Muscle of arm (tissue), 14 donors: ENCODE data around the gene HSP90AA1. TPM values are rescaled to one million over a fixed set of nuclear protein-coding genes. Genes with fewer than 3 reads are reported as not detected.
"Not testable (repeated sequence)": the region's sequence is repeated elsewhere in the genome, so short reads cannot be mapped to it uniquely, and the experiment has no call there.

ENCODE experiments used
- DNase-seq: peaks from one replicate; pipeline ENCODE4 v3.0.0-alpha.2; 2013
- long read RNA-seq, 11 donors: transcript quantifications; one replicate each; lab custom pipeline, GENCODE V29; 2026
- polyA plus RNA-seq, 12 donors: library from polyadenylated mRNA; unstranded; fragments of 120-200 nt; gene quantifications; one replicate each; pipeline ENCODE4 v1.2.1, GENCODE V29; 2013; ENCODE audit not compliant: insufficient read length in 12 of 12

The HSP90AA1 gene
- 100 to 1,000 TPM; 263 to 396 (median 339) TPM for polyA plus RNA-seq
- long read RNA-seq, donor 1, transcript HSP90AA1-201 (11 exons, 3,379 nt), result minor isoform, 11 of 861 reads
- long read RNA-seq, donor 1, transcript HSP90AA1-205 (2 exons, 429 nt), result major isoform, 36 of 861 reads
- long read RNA-seq, donor 1, partial matches to known transcripts, result 808 of 861 reads
- long read RNA-seq, donor 1, other reads (novel, unspliced or antisense), result 0 of 861 reads
- long read RNA-seq, donor 2, transcript HSP90AA1-205 (2 exons, 429 nt), result major isoform, 19 of 433 reads
- long read RNA-seq, donor 2, transcript HSP90AA1-201 (11 exons, 3,379 nt), result minor isoform, 7 of 433 reads
- long read RNA-seq, donor 2, partial matches to known transcripts, result 403 of 433 reads
- long read RNA-seq, donor 2, other reads (novel, unspliced or antisense), result 0 of 433 reads
- long read RNA-seq, donor 3, transcript HSP90AA1-201 (11 exons, 3,379 nt), result major isoform, 9 of 155 reads
- long read RNA-seq, donor 3, partial matches to known transcripts, result 145 of 155 reads
- long read RNA-seq, donor 3, other reads (novel, unspliced or antisense), result 0 of 155 reads
- long read RNA-seq, donor 4, transcript HSP90AA1-201 (11 exons, 3,379 nt), result minor isoform, 6 of 126 reads
- long read RNA-seq, donor 4, transcript HSP90AA1-205 (2 exons, 429 nt), result major isoform, 7 of 126 reads
- long read RNA-seq, donor 4, partial matches to known transcripts, result 112 of 126 reads
- long read RNA-seq, donor 4, other reads (novel, unspliced or antisense), result 0 of 126 reads
- long read RNA-seq, donor 5, transcript HSP90AA1-205 (2 exons, 429 nt), result minor isoform, 8 of 237 reads
- long read RNA-seq, donor 5, transcript HSP90AA1-201 (11 exons, 3,379 nt), result major isoform, 36 of 237 reads
- long read RNA-seq, donor 5, partial matches to known transcripts, result 192 of 237 reads
- long read RNA-seq, donor 5, other reads (novel, unspliced or antisense), result 0 of 237 reads
- long read RNA-seq, donor 6, transcript HSP90AA1-201 (11 exons, 3,379 nt), result major isoform, 8 of 201 reads
- long read RNA-seq, donor 6, partial matches to known transcripts, result 191 of 201 reads
- long read RNA-seq, donor 6, other reads (novel, unspliced or antisense), result 0 of 201 reads
- long read RNA-seq, donor 7, transcript HSP90AA1-201 (11 exons, 3,379 nt), result major isoform, 7 of 118 reads
- long read RNA-seq, donor 7, partial matches to known transcripts, result 106 of 118 reads
- long read RNA-seq, donor 7, other reads (novel, unspliced or antisense), result 0 of 118 reads
- long read RNA-seq, donor 8, transcript HSP90AA1-201 (11 exons, 3,379 nt), result major isoform, 37 of 257 reads
- long read RNA-seq, donor 8, partial matches to known transcripts, result 216 of 257 reads
- long read RNA-seq, donor 8, other reads (novel, unspliced or antisense), result 0 of 257 reads
- long read RNA-seq, donor 9, transcript HSP90AA1-205 (2 exons, 429 nt), result major isoform, 8 of 156 reads
- long read RNA-seq, donor 9, transcript HSP90AA1-201 (11 exons, 3,379 nt), result major isoform, 8 of 156 reads
- long read RNA-seq, donor 9, partial matches to known transcripts, result 138 of 156 reads
- long read RNA-seq, donor 9, other reads (novel, unspliced or antisense), result 0 of 156 reads
- long read RNA-seq, donor 10, transcript HSP90AA1-201 (11 exons, 3,379 nt), result major isoform, 25 of 180 reads
- long read RNA-seq, donor 10, partial matches to known transcripts, result 151 of 180 reads
- long read RNA-seq, donor 10, other reads (novel, unspliced or antisense), result 0 of 180 reads
- long read RNA-seq, donor 11, transcript HSP90AA1-201 (11 exons, 3,379 nt), result major isoform, 14 of 449 reads
- long read RNA-seq, donor 11, partial matches to known transcripts, result 428 of 449 reads
- long read RNA-seq, donor 11, other reads (novel, unspliced or antisense), result 0 of 449 reads

GRCh38 chr14:102086972-102087761, at the start of gene HSP90AA1:
Gene HSP90AA1 (minus strand): TSS chr14:102087044. CDS start chr14:102086378, 666 bp downstream.
- DNase-seq, result peak; percentile 94

- not testable (repeated sequence) for DNase-seq
These were observed 48.6 kb upstream of the HSP90AA1 start for GRCh38 chr14:102135456-102135855.

GRCh38 chr14:102134719-102135118, 47.9 kb upstream of the HSP90AA1 start:
- DNase-seq, result not testable (repeated sequence)

GRCh38 chr14:102134021-102134420, 47.2 kb upstream of the HSP90AA1 start:
- DNase-seq, result not testable (repeated sequence)

GRCh38 chr14:102131741-102132140, 44.9 kb upstream of the HSP90AA1 start:
- no peak for DNase-seq

- DNase-seq, result no peak
These were observed 40.1 kb upstream of the HSP90AA1 start for GRCh38 chr14:102126807-102127455.

GRCh38 chr14:102125546-102125945, 38.7 kb upstream of the HSP90AA1 start:
- DNase-seq, result no peak

GRCh38 chr14:102124419-102124818, 37.6 kb upstream of the HSP90AA1 start:
- DNase-seq, result no peak

GRCh38 chr14:102121567-102121966, 34.7 kb upstream of the HSP90AA1 start:
- no peak for DNase-seq

GRCh38 chr14:102120888-102121287, 34.0 kb upstream of the HSP90AA1 start:
- no peak for DNase-seq

GRCh38 chr14:102117852-102118251, 31.0 kb upstream of the HSP90AA1 start:
- no peak for DNase-seq

GRCh38 chr14:102116361-102117180, 29.7 kb upstream of the HSP90AA1 start:
- no peak for DNase-seq

GRCh38 chr14:102111101-102111500, 24.3 kb upstream of the HSP90AA1 start:
- no peak for DNase-seq

- not testable (repeated sequence) for DNase-seq
These were observed 22.5 kb upstream of the HSP90AA1 start for GRCh38 chr14:102109332-102109731.

GRCh38 chr14:102105369-102105768, 18.5 kb upstream of the HSP90AA1 start:
- no peak for DNase-seq

GRCh38 chr14:102103062-102103695, 16.3 kb upstream of the HSP90AA1 start:
- no peak for DNase-seq

GRCh38 chr14:102097441-102098135, 10.7 kb upstream of the HSP90AA1 start:
- no peak for DNase-seq
